HG03469 (cell line): ENCODE data around the gene C16orf92.
"Not testable (repeated sequence)": the region's sequence is repeated elsewhere in the genome, so short reads cannot be mapped to it uniquely, and the experiment has no call there.

Experiments
- ATAC-seq: cut with Tn5 transposase; IDR thresholded peaks from one replicate; pipeline ENCODE4 v1.9.1; 2021; ENCODE audit warnings: mild to moderate bottlenecking, moderate library complexity, moderate number of reproducible peaks; ENCODE audit not compliant: unreplicated experiment

Gene C16orf92

DNA sequence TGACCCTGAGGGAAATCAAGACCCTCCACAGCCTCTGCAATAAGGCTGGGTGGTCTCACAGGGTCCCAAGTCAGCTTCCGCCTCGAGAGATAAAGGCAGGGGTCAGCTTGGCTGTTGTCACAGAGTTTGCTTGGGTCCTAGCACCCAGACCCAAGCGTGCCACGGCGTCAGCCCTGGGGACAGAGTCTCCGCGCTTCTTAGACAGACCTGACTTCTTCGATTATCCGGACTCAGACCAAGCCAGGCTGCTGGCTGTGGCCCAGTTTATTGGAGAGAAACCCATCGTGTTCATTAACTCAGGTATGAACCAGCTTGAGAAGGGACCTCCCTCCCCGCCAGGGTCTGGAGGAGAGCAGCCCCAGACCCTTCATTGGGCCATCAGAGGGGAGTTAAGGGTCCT lies 588 bp downstream of the C16orf92 start:
- ATAC-seq: no peak

DNA sequence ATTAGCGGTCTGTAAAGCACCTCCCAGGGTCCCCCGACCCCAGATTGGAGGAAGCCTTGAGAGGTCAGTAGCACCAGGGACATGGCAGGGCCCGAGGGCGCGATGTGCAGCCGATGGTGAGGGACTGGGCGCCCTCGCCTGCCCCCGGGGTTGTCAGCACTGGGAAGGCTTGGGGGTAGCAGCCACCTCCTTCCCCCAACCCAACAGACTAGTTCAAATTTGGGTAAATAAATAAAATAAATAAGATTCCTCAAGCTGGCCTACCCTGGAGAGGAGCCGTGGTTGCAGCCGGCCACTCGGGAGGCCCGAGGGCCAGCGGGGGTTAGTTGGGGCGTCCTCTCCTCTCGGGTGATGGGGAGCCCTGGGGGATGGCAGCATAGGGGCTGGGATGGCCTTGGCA lies 1.5 kb downstream of the C16orf92 start:
- ATAC-seq: no peak

DNA sequence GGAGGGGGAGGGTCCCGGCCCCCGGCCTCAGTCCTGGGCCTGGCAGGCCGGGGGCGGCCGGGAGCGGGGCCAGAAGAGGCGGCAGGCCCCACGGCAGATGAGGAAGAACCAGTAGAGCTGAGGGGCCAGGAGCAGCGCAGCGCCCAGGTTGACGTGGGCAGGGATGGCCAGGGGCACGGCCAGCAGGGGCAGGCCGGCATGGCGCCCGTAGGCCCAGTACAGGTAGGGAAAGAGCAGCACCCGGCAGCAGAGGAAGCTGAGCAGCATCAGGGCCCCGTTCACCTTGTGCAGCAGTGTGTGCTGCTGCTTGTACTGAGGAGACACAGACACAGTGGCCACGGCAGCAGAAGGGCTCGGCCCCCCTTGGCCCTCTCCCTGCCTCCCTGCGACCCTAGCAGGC lies 2.2 kb downstream of the C16orf92 start:
- no peak for ATAC-seq

DNA sequence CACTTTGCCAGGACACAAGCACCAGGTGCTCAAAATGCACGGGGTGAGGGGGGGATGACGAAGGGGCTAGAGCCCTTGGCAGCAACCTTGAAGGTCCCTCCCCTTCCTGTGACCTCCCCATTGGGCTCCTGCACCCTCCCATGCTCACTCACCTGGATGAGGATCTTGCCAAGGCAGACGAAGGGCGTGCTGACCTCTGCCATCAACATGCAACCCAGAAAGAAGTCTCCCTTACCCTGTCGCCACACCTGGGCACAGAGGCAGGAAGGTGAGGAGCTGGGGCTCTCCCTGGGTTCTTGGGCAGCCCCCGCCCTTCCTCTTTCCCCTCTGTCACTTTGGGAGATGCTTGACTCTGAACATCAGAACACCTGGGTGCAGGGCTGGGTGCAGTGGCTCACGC lies 2.6 kb downstream of the C16orf92 start:
- no peak for ATAC-seq

DNA sequence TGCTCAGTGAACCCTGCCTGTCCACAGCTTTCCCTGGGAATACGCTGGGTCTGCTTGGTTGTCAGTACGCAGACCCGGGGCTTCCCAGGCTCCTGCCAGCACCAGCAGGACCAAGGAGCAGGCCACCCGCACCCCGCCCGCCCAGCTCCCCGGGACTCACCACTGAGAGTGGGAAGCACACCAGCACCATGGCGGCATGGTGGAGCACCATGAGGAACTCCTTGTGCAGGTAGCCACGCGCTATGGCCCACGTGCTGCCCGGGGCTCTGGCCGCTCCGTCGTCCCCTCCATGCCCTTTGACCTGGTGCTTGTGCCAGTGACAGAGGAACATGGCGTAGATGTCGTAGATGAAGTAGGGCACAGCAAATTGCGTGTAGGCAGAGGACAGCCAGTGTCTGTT lies 3.5 kb downstream of the C16orf92 start:
- no peak for ATAC-seq

DNA sequence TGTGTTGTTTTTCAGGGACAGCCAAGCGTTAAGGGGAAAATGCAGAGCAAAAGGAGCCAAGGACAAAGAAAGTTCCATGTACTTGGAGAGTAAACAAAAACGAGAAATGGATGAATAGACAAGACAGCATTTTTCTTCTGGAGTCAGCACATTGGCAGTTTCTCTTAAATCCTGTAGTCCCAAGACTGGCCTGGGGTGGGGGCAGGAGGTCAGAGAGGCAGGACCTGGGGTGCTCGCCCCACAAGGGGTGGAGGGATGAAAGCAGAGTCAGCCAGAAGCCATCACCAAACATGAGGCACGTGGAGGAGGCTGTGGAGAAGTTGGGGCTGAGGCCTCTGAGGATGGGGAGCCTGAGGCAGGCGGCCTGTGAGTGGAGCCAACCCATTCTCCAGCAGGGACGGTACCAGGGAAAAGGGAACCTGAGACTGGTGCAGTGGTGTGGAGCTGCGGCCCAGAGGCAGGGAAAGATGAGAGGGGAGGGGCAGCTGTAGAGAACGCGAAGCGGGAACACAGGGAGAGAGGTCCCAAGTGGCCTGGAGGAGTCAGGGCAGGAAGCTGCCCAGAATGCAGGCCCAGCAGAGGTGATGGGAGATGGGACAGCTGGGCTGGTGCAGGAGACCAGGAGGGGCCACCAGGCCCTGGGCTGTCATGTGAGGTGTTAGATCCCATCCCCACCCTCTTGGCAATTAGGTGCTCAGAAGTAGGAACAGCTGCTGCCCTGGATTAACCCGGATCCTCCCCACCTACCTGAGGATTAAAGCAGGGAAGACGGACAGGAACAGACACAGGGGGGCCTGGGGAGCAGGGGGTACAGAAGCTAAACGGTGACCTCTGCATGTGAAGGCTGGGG lies 4.8 kb downstream of the C16orf92 start:
- ATAC-seq: no peak

DNA sequence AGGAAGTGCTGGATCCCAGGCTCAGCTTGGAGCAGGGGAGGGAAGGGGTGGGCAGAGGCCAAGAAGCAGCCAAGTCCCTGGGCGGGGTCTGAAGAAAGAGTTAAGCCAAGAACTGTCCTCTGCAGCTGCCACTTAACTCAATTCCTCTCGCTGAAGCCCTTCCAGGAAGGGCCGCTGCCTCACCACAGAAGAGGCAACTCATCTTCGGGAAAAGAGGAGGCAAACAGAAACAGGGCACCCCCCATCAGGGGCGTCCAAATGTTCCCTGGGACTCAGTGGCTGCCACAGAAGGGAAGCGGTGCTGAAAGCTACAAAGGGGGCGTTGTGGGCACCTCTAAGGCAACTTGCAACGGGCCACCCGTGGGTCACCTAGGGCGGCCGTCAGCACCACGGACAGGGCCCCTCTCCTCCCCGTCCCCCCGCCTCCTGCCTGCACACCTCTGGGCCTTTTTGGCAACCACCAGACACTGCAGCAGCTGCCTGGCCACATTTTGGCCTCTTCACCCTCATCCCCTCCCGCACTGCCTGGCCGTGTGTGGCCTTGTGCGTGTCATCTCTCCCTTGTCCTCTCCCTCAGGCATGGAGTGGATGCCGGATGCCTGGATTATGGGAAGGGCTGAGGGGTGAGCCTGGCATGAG lies 5.6 kb downstream of the C16orf92 start:
- no peak for ATAC-seq

DNA sequence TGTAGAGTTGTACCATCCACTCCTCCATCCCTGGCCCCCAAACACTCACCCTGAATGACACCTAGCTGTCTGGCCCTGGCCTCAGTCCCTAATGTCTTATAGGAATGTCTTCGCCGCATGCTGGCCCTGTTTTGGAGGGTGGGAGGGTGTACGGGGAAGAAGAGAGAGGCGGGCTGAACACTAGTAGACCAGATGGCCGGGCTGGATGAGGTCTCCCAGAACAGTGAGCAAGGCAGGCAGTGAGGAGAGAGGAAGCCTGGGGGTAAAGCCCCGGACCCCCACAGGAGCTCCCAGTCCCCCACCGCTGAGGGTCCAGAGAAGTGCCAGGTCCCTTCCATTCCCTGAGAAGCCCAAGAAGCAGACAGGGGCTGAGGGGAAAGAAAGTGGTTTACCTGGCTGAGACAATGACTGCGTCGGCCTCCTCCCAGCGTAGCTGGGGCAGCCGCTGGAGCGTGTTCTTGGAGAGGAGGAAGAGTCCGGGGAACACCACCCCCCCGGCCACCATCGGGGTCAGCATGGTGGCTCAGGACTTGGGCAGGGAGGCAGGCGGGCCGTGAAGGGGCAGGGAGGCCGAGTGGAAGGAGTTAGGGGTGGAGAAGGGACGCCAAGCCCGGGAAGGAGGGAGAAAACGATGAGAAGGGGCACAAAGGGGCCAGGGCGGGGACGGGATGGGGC lies 7.2 kb downstream of the C16orf92 start:
- no peak for ATAC-seq

DNA sequence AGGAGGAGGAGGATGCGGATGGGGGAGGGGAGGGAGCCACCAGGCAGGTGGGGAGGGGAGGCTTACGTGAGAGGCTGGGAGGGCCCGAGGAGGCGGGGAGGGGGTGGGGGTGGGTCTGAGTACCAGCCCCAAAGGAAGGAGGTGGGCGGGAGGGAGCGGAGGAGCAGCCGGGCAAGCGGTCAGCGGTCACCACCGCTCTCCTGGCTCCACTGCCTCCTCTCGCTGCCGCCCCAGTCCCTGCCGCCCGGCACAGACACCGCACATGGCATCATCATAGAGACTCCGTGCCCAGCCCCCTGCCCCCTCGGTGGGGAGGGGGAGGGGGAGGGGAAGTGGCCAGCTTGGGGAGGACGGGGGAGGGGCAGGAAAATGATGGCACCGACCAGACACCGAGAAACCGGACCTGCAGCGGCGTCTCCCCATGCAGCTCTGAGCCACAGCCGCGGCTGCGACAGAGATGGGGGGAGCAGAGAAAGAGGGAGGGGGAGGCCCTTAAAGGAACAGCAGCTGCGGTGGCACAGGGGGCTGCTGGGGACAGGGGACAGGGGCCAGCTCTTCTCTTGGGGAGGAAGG lies 7.9 kb downstream of the C16orf92 start, which contains the start of gene TLCD3B:
Gene TLCD3B, minus strand, starts transcription at position 431 of the 573 bp plus-strand sequence. CDS start 744 bp downstream, outside the sequence.
- no peak for ATAC-seq

DNA sequence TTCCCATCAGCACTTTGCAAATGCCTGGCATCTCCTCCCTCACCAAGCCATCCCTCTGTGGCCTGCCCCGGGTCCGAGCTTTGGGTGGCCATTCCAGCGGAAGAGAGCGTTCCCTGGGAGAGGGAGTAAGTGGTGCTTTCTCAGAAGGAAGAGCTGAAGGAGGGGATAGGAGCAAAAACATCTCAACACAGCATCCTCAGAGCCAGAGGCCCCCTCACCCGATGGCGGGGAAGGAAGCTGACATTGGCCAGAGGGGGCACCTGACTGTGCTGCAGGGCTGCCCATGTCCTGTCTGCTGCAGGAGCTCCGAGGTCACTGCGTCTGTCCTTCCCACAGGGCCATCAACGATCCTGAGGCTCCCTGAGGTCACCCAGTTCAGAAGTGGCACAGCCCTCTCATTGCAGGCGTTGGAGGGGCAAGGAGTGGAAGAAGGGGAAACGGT lies 8.5 kb downstream of the C16orf92 start:
- no peak for ATAC-seq

DNA sequence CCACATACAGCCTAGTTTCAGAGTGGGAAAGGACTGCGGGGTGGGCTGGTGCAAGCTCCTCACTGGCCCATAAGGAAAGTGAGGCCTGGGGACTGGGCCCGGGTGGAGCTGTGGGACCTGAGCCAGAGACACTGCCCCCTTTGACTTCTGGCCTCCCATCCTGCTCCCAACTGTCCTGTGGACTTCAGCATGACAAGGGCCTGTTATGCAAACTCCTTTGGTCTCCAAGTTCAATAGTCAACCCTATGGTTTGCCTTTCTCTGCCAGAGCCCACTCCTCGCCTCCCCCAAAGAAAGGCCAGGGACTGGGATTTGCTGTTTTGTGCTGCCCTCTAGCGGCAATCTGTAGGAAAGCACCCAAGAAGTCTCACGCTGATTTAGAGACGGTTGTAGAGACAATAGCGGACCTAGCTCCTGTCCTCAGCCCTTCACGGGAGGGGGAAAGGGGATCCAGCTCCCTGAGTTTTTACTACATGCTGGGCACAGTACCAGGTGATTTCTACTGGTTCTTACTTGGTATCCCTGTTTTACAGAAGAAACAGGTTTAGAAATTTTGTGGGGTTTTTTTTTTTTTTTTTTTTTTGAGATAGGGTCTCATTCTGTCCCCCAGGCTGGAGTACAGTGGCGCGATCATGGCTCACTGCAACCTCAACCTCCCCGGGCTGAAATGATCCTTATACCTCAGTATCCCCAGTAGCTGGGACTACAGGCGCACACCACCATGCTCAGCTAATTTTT lies 9.3 kb downstream of the C16orf92 start:
- no peak for ATAC-seq

DNA sequence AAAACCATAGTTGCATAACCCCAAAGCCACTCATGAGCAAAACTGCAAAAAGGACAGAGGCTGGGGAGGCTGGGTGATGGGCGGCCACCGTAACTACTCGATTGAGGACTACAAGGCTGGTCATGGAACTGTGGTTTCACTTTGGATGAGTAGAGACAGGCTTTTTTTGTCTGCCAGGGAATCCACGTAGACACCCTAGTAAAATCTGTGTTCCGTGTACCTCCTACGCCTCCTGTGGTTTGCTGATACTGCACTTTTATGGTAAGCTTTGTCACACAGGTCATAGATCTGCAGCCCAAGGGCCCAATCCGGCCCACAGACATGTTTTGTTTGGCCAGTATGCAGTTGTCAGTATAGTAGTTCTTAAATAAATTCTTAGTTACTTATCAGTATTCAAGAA lies 10.3 kb downstream of the C16orf92 start:
- ATAC-seq: no peak

DNA sequence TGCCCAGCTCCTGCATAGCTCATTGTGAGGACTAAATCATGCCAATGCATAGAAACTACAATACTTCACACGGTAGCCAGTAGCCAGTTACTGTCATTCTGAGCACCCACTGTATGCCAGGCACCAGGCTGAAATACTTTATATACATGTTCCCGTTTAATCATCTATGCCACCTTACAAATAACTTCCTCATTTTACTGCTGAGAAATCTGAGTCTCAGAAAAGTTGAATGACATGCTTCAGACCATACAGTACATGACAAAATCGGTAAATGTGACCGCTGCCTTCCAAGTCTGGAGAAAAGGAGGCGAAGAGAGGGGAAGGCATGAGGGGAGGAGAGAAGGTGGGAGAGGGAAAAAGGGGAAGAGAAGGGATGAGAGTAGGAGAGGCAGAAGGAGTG lies 17.2 kb downstream of the C16orf92 start:
- ATAC-seq: no peak

DNA sequence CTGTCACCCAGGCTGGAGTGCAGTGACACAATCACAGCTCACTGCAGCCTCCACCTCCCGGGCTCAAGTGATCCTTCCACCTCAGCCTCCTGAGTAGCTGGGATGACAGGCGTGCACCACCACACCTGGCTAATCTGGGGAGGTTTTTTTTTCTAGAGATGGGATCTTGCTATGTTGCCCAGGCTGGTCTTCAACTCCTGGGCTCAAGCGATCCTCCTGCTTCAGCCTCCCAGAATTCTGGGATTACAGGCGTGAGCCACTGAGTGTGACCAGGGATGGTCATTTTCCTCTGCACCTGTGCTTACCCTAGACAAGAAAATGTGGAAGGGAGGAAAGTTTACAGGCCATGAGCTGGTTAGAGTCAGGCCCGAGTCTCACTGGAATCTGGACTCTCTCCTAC lies 17.7 kb downstream of the C16orf92 start:
- ATAC-seq: not testable (repeated sequence)

DNA sequence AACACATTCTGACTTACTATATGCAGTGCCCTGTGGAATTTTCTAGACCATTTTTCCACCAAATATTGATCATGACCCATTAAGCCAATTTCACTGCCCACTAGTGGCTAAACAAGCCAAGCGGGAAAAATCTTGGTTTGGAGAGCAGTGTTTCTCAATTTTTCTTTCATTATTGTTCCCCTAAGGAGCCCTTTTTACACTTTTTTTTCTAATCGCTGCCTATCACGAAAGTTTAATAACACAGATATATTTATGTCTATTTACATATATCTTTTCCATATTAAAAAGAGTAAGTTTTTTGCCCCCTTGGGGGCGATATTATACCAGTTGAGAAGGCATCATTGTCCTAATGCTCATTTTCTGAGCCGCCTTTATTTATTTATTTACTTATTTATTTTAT lies 18.8 kb downstream of the C16orf92 start:
- no peak for ATAC-seq

DNA sequence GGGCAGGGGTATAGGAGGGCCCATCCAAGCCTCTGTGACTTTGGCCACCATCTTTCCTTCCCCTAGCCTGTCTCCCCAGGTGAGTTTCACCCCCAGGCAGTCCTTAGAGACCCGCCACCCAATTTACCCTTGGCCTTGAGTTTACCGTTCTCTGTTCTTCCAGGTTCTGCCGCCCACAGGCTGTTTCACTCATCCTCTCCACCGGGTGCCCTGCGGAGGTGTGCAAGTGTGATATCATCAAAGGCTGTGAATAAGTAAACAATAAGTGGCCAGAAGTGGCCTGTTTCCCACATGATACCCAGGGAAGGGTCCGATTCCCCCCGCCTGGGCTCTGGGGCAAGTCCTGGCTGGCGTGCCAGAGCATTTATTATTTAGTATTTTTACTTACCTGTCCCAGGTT lies 23.2 kb downstream of the C16orf92 start:
- ATAC-seq: no peak

DNA sequence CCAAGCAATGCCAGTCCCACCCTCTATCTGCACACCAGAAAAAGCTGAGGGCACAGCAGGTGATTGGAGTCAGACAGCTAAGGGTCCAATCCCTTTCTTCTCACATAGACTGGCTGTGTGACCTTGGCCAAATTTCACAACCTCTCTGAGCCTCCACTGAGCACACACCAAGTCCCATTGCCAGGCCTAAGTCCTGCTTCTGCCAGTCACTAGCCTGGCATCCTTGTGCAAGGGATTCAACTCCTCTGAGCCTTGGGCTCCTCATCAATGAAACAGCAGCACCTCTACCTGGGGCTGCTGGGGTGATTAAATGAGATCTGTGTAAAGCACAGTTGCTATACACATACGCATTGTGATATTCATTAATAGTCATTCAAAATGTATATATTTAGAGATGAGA lies 23.6 kb downstream of the C16orf92 start:
- ATAC-seq: no peak

DNA sequence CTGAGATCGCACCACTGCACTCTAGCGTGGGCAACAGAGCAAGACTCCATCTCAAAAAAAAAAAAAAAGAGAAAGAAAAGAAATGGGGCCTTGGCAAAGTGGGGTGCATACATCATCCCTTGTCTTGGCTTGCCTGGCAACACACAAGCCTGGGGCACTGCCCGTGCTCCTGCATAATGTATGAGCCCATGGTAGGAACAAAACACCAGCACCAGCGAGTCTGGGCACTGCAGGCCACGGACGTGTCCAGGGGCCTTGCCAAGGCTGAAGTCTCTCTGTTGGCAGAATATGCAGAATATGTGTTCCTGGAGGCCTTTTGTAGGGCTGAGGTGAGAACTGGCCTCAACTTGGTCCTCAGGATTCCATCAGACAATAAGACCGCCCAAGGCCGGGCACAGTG lies 26.9 kb downstream of the C16orf92 start:
- no peak for ATAC-seq

DNA sequence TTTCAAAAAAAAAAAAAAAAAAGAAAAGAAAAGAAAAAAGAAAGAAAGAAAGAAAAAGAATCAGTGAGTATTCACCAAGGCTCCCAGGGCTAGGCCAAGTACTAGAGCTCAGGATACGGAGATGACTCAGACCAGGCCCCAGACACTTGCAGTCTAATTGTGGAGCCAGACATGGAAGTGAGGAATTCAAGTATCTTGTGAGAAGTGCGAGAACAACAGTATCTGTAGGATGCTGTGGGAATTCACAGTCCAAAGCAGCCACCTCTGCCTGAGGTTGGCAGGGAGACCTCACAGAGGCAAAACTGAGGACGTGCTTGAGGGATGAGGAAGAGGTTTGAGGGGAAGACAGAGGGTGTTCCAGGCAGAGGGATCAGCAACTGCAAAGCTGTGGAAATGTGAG lies 28.5 kb downstream of the C16orf92 start:
- no peak for ATAC-seq

DNA sequence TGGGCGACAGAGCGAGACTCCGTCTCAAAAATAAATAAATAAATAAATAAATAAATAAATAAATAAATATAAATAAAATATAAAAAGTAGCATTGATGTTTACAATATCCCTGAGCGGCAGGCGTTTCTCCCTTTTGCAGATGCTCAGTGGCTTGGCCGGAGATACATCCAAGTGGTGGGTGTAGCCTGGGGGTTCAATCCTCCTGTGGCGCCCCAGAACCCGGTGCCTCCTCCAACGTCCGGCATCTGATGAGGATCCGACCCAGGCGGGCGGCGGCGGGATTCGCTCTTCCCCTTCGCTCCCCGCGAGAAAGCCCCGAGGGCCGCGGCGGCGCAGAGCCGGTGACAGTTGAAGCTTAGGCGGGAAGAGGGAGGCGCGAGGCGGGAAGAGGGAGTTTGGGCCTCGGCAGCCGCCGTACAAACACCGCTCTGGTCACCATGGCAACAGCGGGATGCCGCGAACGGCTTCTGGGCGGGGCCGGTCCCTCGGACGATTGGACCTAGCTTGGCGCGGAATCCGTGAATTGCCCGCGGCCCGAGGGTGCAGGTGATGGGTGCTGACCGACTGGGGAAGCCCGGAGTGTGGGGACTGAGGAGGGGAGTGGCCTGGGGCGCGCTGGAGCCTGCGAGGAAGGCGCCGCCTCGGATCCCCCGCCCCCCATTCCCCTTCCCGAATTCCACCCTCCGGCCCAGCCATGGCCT lies 29.8 kb downstream of the C16orf92 start:
- no peak for ATAC-seq
